ENCODE results near the gene AMN. TPM values are rescaled to one million over a fixed set of nuclear protein-coding genes. Genes with fewer than 3 reads are reported as not detected.

Gene AMN
- total and polyA plus RNA-seq, 2 experiments from 2014 or later = 0.69 to 1.2 TPM

DNA sequence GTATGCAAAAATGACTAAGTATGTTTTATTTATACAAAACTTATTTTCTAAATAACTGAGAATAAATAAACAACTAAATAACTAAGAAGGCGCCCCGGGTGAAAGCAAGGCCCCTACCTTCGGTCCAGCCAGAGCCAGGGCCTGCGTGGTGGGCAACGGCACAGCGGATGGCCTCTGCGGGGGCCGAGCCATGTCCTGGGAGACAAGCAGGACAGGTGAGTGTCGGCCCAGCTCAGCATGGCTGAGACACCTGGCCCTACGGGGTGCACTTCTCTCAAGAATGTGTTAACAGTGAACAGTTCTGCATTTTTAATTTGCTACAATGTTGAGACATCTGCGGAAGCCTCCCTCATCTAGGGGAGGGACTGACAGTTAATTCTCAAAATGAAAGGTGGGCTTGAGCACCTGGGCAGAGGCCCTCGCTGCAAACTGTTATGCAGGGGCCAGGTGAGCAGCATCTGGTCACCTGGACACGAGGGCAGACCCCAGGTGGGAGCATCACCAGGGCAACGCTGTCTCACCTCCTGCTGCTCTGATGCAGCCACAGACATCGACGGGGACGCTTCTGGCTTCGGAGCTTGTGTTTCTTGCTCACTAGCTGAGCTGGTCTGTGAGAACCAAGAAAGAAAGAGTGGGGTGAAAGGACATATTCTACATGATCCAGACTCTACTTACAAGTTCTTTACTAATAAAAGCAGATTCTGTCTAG lies 31.8 kb downstream of the AMN start:
- ATAC-seq (no peak), DNase-seq (ENCODE audit: low spot score) (no peak)
- Histone ChIP-seq H3K79me2 (replicated peaks; ENCODE audit: insufficient read depth) (no peaks in the 10 kb centered on the region), H3K4me1 (ENCODE audit: insufficient read depth) (no peaks in the 10 kb centered on the region), H3K27ac (ENCODE audit: low read depth) (no peak overlapping the region), H2AFZ (no peak overlapping the region), H3K4me2 (no peak overlapping the region), H3K36me3 (ENCODE audit: insufficient read depth) (peaks cover 14% of the 10 kb centered on the region), H3K4me3 (no peak overlapping the region), H4K20me1 (replicated peaks; ENCODE audit: insufficient read depth) (no peaks in the 10 kb centered on the region; the same call in 1 of the 2 replicates), H3K9me2 (ENCODE audit: insufficient read depth) (no peaks in the 10 kb centered on the region), H3F3A (replicated peaks; ENCODE audit: low read depth) (no peaks in the 10 kb centered on the region), H3K27me3 (ENCODE audit: insufficient read depth) (no peaks in the 10 kb centered on the region)
- no peaks in the 10 kb centered on the region for H3K4me1 Mint-ChIP-seq
- no peaks in the 10 kb centered on the region for H3K9me3 Mint-ChIP-seq
- no peak overlapping the region for H3K4me3 Mint-ChIP-seq
- H3K36me3 Mint-ChIP-seq (ENCODE audit: low read depth) = peaks cover 70% of the 10 kb centered on the region
- no peak for TF ChIP-seq CREB1 (CRISPR knock-in tag; IDR thresholded peaks at IDR 0.05; ENCODE audit: low read depth)
- TF ChIP-seq EZH2 (IDR thresholded peaks at IDR 0.05; ENCODE audit: low read depth, unreplicated experiment) = no peak
- TF ChIP-seq EZH2phosphoT487 (IDR thresholded peaks at IDR 0.05; ENCODE audit: unreplicated experiment) = no peak
- TF ChIP-seq, protein P1, sequence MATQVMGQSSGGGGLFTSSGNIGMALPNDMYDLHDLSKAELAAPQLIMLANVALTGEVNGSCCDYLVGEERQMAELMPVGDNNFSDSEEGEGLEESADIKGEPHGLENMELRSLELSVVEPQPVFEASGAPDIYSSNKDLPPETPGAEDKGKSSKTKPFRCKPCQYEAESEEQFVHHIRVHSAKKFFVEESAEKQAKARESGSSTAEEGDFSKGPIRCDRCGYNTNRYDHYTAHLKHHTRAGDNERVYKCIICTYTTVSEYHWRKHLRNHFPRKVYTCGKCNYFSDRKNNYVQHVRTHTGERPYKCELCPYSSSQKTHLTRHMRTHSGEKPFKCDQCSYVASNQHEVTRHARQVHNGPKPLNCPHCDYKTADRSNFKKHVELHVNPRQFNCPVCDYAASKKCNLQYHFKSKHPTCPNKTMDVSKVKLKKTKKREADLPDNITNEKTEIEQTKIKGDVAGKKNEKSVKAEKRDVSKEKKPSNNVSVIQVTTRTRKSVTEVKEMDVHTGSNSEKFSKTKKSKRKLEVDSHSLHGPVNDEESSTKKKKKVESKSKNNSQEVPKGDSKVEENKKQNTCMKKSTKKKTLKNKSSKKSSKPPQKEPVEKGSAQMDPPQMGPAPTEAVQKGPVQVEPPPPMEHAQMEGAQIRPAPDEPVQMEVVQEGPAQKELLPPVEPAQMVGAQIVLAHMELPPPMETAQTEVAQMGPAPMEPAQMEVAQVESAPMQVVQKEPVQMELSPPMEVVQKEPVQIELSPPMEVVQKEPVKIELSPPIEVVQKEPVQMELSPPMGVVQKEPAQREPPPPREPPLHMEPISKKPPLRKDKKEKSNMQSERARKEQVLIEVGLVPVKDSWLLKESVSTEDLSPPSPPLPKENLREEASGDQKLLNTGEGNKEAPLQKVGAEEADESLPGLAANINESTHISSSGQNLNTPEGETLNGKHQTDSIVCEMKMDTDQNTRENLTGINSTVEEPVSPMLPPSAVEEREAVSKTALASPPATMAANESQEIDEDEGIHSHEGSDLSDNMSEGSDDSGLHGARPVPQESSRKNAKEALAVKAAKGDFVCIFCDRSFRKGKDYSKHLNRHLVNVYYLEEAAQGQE (IDR thresholded peaks at IDR 0.05; ENCODE audit: unreplicated experiment) = no peak
- TF ChIP-seq STAT1 (IDR thresholded peaks at IDR 0.05; ENCODE audit: unreplicated experiment) = no peak
- TF ChIP-seq NANOG (IDR thresholded peaks at IDR 0.05; ENCODE audit: borderline replicate concordance) = no peak
- TF ChIP-seq ZNF114 (CRISPR knock-in tag; IDR thresholded peaks at IDR 0.05) = no peak
- TF ChIP-seq, protein P2, sequence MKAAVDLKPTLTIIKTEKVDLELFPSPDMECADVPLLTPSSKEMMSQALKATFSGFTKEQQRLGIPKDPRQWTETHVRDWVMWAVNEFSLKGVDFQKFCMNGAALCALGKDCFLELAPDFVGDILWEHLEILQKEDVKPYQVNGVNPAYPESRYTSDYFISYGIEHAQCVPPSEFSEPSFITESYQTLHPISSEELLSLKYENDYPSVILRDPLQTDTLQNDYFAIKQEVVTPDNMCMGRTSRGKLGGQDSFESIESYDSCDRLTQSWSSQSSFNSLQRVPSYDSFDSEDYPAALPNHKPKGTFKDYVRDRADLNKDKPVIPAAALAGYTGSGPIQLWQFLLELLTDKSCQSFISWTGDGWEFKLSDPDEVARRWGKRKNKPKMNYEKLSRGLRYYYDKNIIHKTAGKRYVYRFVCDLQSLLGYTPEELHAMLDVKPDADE (IDR thresholded peaks at IDR 0.05) = no peak
- H3K27ac Mint-ChIP-seq = no peak overlapping the region
- H3K27me3 Mint-ChIP-seq (ENCODE audit: insufficient read depth, low read depth, poor library complexity) = peaks cover 3% of the 10 kb centered on the region

DNA sequence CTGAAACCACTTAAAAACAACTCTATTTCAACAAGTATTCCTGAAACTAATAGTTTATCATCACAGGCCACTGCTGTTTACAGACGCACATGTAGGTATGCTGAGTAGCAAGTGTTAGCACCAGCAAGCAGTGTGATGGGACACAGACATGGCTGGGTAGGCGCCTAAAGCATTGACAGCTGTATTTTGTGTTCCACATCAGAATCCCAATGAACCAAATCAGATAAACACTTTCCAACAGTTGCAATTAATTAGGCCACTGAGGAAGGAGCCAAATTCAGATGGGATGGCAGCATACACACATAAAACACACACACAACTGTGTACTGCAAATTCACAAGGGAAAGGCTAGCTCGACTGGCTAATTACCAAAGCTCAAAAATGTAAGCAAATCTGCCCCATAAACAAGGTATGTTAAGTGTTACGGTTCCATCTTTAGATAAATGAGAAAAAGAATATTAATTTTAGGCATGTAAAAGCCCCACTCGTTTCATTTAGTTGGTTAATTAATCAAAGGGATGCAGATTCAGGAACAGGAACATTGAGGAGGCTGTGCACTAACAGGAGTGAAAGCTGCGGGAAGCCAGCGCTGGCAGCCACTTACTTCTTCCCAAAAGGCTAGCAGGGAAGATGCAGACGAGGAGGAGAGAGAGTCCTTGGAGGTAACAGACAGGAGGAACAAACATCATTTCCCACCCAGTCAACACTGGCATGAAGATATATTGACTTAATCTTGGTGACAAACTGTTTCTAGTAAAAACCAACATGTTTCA lies 33.4 kb downstream of the AMN start:
- H3K4me3 Mint-ChIP-seq = no peak overlapping the region
- no peaks in the 10 kb centered on the region; the same call in none of the 2 replicates for H4K20me1 ChIP-seq (replicated peaks; ENCODE audit: insufficient read depth)
- H3K9me2 ChIP-seq (ENCODE audit: insufficient read depth) = no peaks in the 10 kb centered on the region
- no peak overlapping the region for H3K27ac ChIP-seq (ENCODE audit: low read depth)
- ATAC-seq = no peak
- H3K4me1 Mint-ChIP-seq = no peaks in the 10 kb centered on the region
- H3K4me1 ChIP-seq (ENCODE audit: insufficient read depth) = no peaks in the 10 kb centered on the region
- H3K79me2 ChIP-seq (replicated peaks; ENCODE audit: insufficient read depth) = no peaks in the 10 kb centered on the region
- H3K36me3 ChIP-seq (ENCODE audit: insufficient read depth) = peaks cover 17% of the 10 kb centered on the region
- H3K4me2 ChIP-seq = no peak overlapping the region
- DNase-seq (ENCODE audit: low spot score) = no peak
- no peak overlapping the region for H2AFZ ChIP-seq
- peaks cover 3% of the 10 kb centered on the region for H3K27me3 Mint-ChIP-seq (ENCODE audit: insufficient read depth, low read depth, poor library complexity)
- no peaks in the 10 kb centered on the region for H3K27me3 ChIP-seq (ENCODE audit: insufficient read depth)
- peaks cover 72% of the 10 kb centered on the region for H3K36me3 Mint-ChIP-seq (ENCODE audit: low read depth)
- no peak overlapping the region for H3K27ac Mint-ChIP-seq
- no peak overlapping the region for H3K4me3 ChIP-seq
- no peaks in the 10 kb centered on the region for H3F3A ChIP-seq (replicated peaks; ENCODE audit: low read depth)
- no peaks in the 10 kb centered on the region for H3K9me3 Mint-ChIP-seq
- TF ChIP-seq, protein P2 (IDR thresholded peaks at IDR 0.05) = no peak
- TF ChIP-seq ZNF331 (CRISPR knock-in tag; IDR thresholded peaks at IDR 0.05; ENCODE audit: low read depth) = no peak
- TF ChIP-seq, protein P3, sequence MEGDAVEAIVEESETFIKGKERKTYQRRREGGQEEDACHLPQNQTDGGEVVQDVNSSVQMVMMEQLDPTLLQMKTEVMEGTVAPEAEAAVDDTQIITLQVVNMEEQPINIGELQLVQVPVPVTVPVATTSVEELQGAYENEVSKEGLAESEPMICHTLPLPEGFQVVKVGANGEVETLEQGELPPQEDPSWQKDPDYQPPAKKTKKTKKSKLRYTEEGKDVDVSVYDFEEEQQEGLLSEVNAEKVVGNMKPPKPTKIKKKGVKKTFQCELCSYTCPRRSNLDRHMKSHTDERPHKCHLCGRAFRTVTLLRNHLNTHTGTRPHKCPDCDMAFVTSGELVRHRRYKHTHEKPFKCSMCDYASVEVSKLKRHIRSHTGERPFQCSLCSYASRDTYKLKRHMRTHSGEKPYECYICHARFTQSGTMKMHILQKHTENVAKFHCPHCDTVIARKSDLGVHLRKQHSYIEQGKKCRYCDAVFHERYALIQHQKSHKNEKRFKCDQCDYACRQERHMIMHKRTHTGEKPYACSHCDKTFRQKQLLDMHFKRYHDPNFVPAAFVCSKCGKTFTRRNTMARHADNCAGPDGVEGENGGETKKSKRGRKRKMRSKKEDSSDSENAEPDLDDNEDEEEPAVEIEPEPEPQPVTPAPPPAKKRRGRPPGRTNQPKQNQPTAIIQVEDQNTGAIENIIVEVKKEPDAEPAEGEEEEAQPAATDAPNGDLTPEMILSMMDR (conservative IDR thresholded peaks at IDR 0.05; ENCODE audit: low read depth in 2 of 2) = no peak

All from GM23338 (cell line).